Measurements from ENCODE around the gene ZFP62. TPM values are rescaled to one million over a fixed set of nuclear protein-coding genes. Genes with fewer than 3 reads are reported as not detected.
"Not testable (repeated sequence)": the region's sequence is repeated elsewhere in the genome, so short reads cannot be mapped to it uniquely, and the experiment has no call there.

The ZFP62 gene
- 15.1 TPM for polyA plus RNA-seq (2013, experiment 1 of 2; ENCODE audit: insufficient read length)
- 20.0 TPM for polyA plus RNA-seq (2013, experiment 2 of 2; ENCODE audit: insufficient read length)

- peak; percentile 92 for DNase-seq
Observed at GRCh38 chr5:180860887-180861822, at the start of gene ZFP62. TSS of gene ZFP62 (minus strand) at chr5:180861276. CDS start at chr5:180861219, 57 bp downstream.

GRCh38 chr5:180910735-180911134 lies 49.7 kb upstream of the ZFP62 start:
- DNase-seq, result no peak

- no peak for DNase-seq
Observed at GRCh38 chr5:180910182-180910581, 49.1 kb upstream of the ZFP62 start.

GRCh38 chr5:180909782-180910181 lies 48.7 kb upstream of the ZFP62 start:
- DNase-seq, result no peak

GRCh38 chr5:180908998-180909731 lies 48.1 kb upstream of the ZFP62 start:
- DNase-seq, result no peak

GRCh38 chr5:180908400-180908799 lies 47.3 kb upstream of the ZFP62 start:
- DNase-seq, result no peak

- DNase-seq, result no peak
Observed at GRCh38 chr5:180901319-180902009, 40.4 kb upstream of the ZFP62 start.

- no peak for DNase-seq
Observed at GRCh38 chr5:180900178-180900577, 39.1 kb upstream of the ZFP62 start.

- no peak for DNase-seq
Observed at GRCh38 chr5:180898621-180899246, 37.7 kb upstream of the ZFP62 start, which contains the start of gene BTNL8. TSS of gene BTNL8 (plus strand) at chr5:180899159. CDS start at chr5:180899311, 152 bp downstream.

- not testable (repeated sequence) for DNase-seq
Observed at GRCh38 chr5:180895330-180895729, 34.3 kb upstream of the ZFP62 start.

GRCh38 chr5:180889381-180889780 lies 28.3 kb upstream of the ZFP62 start:
- no peak for DNase-seq

GRCh38 chr5:180885845-180886529 lies 24.9 kb upstream of the ZFP62 start:
- not testable (repeated sequence) for DNase-seq

GRCh38 chr5:180875860-180876426 lies 14.9 kb upstream of the ZFP62 start:
- no peak for DNase-seq

- DNase-seq, result no peak
Observed at GRCh38 chr5:180874804-180875582, 13.9 kb upstream of the ZFP62 start.

GRCh38 chr5:180873615-180874520 lies 12.8 kb upstream of the ZFP62 start:
- DNase-seq, result no peak

GRCh38 chr5:180872419-180872818 lies 11.3 kb upstream of the ZFP62 start:
- no peak for DNase-seq

- DNase-seq, result no peak
Observed at GRCh38 chr5:180870276-180871068, 9.4 kb upstream of the ZFP62 start.

- DNase-seq, result no peak
Observed at GRCh38 chr5:180869587-180869986, 8.5 kb upstream of the ZFP62 start.

Data from fibroblast of skin of scalp (primary cell).